GM23338 (cell line): ENCODE measurements around the gene IL1RAPL2. TPM values are rescaled to one million over a fixed set of nuclear protein-coding genes. Genes with fewer than 3 reads are reported as not detected.

Experiments used
- ATAC-seq: fragments of 200-7000 bp; cut with Tn5 transposase; 3 replicates; pipeline ENCODE4 v1.9.1; 2020
- DNase-seq: peaks from one replicate; pipeline ENCODE4 v3.0.0-alpha.2; 2015; ENCODE audit warnings: low spot score
- H2AFZ ChIP-seq: fragments of 200-600 bp; sonication (generic); 2 replicates; pipeline ENCODE4 v1.8.0; 2016; ENCODE audit warnings: antibody characterized with exemption, mild to moderate bottlenecking, moderate library complexity
- H3F3A ChIP-seq: fragments of 200-600 bp; sonication (generic); replicated peaks from 2 replicates; pipeline ENCODE4 v1.8.0; 2017; ENCODE audit warnings: antibody characterized with exemption, mixed run types, low read depth
- H3K27ac ChIP-seq: fragments of 200-600 bp; sonication (generic); 2 replicates; pipeline ENCODE4 v1.6.1; 2016; ENCODE audit warnings: low read depth
- H3K27me3 ChIP-seq: fragments of 200-600 bp; sonication (generic); 2 replicates; pipeline ENCODE4 v1.8.0; 2016; ENCODE audit warnings: mild to moderate bottlenecking, mixed run types, moderate library complexity; ENCODE audit not compliant: insufficient read depth
- H3K36me3 ChIP-seq: fragments of 200-600 bp; sonication (generic); 2 replicates; pipeline ENCODE4 v1.8.0; 2016; ENCODE audit warnings: mild to moderate bottlenecking; ENCODE audit not compliant: insufficient read depth
- H3K4me1 ChIP-seq: fragments of 200-600 bp; sonication (generic); 2 replicates; pipeline ENCODE4 v1.8.0; 2016; ENCODE audit warnings: mild to moderate bottlenecking, moderate library complexity; ENCODE audit not compliant: insufficient read depth
- H3K4me2 ChIP-seq: fragments of 200-600 bp; sonication (generic); 2 replicates; pipeline ENCODE4 v1.7.1; 2017; ENCODE audit warnings: mixed run types
- H3K4me3 ChIP-seq: fragments of 200-600 bp; sonication (generic); 2 replicates; pipeline ENCODE4 v1.6.1; 2016; ENCODE audit warnings: mixed run types
- H3K79me2 ChIP-seq: fragments of 200-600 bp; sonication (generic); replicated peaks from 2 replicates; pipeline ENCODE4 v1.8.0; 2017; ENCODE audit warnings: mild to moderate bottlenecking; ENCODE audit not compliant: insufficient read depth
- H3K9me2 ChIP-seq: fragments of 200-600 bp; sonication (generic); 2 replicates; pipeline ENCODE4 v1.8.0; 2017; ENCODE audit not compliant: insufficient read depth
- H4K20me1 ChIP-seq: fragments of 200-600 bp; sonication (generic); replicated peaks from 2 replicates; pipeline ENCODE4 v1.8.0; 2017; ENCODE audit warnings: mild to moderate bottlenecking; ENCODE audit not compliant: insufficient read depth
- H3K27ac Mint-ChIP-seq: 2 replicates; pipeline ENCODE4 v1.8.0; 2020; ENCODE audit warnings: inconsistent platforms, mild to moderate bottlenecking, moderate library complexity, mixed read lengths
- H3K27me3 Mint-ChIP-seq: 3 replicates; pipeline ENCODE4 v1.8.0; 2022; ENCODE audit warnings: low read depth, mild to moderate bottlenecking, moderate library complexity, mixed read lengths, inconsistent platforms; ENCODE audit not compliant: insufficient read depth, poor library complexity
- H3K36me3 Mint-ChIP-seq: 3 replicates; pipeline ENCODE4 v1.8.0; 2021; ENCODE audit warnings: low read depth, mild to moderate bottlenecking, inconsistent platforms, moderate library complexity, mixed read lengths
- H3K4me1 Mint-ChIP-seq: 3 replicates; pipeline ENCODE4 v1.8.0; 2020; ENCODE audit warnings: mild to moderate bottlenecking, inconsistent platforms, mixed read lengths
- H3K4me3 Mint-ChIP-seq: 3 replicates; pipeline ENCODE4 v1.8.0; 2021; ENCODE audit warnings: moderate library complexity, mild to moderate bottlenecking, inconsistent platforms, mixed read lengths
- H3K9me3 Mint-ChIP-seq: 3 replicates; pipeline ENCODE4 v1.8.0; 2020; ENCODE audit warnings: moderate library complexity, mild to moderate bottlenecking, inconsistent platforms, mixed read lengths
- CREB1 ChIP-seq: fragments of 250-450 bp; sonication (Bioruptor Pico); IDR thresholded peaks from 2 replicates; pipeline ENCODE4 v1.5.0; 2020; ENCODE audit warnings: low read depth, mild to moderate bottlenecking, moderate library complexity
- ETS1 ChIP-seq: IDR thresholded peaks from 2 replicates; pipeline ENCODE4 v1.6.1; 2016; ENCODE audit warnings: antibody characterized with exemption
- EZH2 ChIP-seq: fragments of 200-600 bp; sonication (generic); IDR thresholded peaks from one replicate; pipeline ENCODE4 v1.8.0; 2017; ENCODE audit warnings: antibody characterized with exemption, mild to moderate bottlenecking, low read depth; ENCODE audit not compliant: unreplicated experiment
- EZH2phosphoT487 ChIP-seq: fragments of 200-600 bp; sonication (generic); IDR thresholded peaks from one replicate; pipeline ENCODE4 v1.8.1; 2018; ENCODE audit warnings: antibody characterized with exemption; ENCODE audit not compliant: unreplicated experiment
- JUNB ChIP-seq: IDR thresholded peaks from one replicate; pipeline ENCODE4 v1.6.1; 2016; ENCODE audit warnings: antibody characterized with exemption; ENCODE audit not compliant: unreplicated experiment
- NANOG ChIP-seq: IDR thresholded peaks from 2 replicates; pipeline ENCODE4 v1.6.1; 2016; ENCODE audit warnings: antibody characterized with exemption, borderline replicate concordance
- POLR2AphosphoS5 ChIP-seq: IDR thresholded peaks from 2 replicates; pipeline ENCODE4 v1.6.1; 2016; ENCODE audit warnings: antibody characterized with exemption, low read depth
- REST ChIP-seq: IDR thresholded peaks from one replicate; pipeline ENCODE4 v1.6.1; 2018; ENCODE audit warnings: antibody characterized with exemption; ENCODE audit not compliant: unreplicated experiment
- STAT1 ChIP-seq: IDR thresholded peaks from one replicate; pipeline ENCODE4 v1.6.1; 2016; ENCODE audit warnings: antibody characterized with exemption; ENCODE audit not compliant: unreplicated experiment
- ZNF114 ChIP-seq: fragments of 250-450 bp; sonication (Bioruptor Pico); IDR thresholded peaks from 2 replicates; pipeline ENCODE4 v1.5.0; 2020; ENCODE audit warnings: mild to moderate bottlenecking, moderate library complexity
- ZNF331 ChIP-seq: fragments of 250-450 bp; sonication (Bioruptor Pico); IDR thresholded peaks from 2 replicates; pipeline ENCODE4 v1.5.0; 2020; ENCODE audit warnings: low read depth, mild to moderate bottlenecking, moderate library complexity
- ZNF462 ChIP-seq: fragments of 250-450 bp; sonication (Bioruptor Pico); IDR thresholded peaks from 2 replicates; pipeline ENCODE4 v1.5.0; 2020; ENCODE audit warnings: mild to moderate bottlenecking, moderate library complexity
- polyA plus RNA-seq: library from polyadenylated mRNA; unstranded; fragments of >200 nt; fragmentation: Nextera tagmentation; extraction: Ambion mirVana; gene quantifications from 2 replicates; pipeline ENCODE4 v1.2.1, GENCODE V29; 2016
- total RNA-seq: library from RNA; depleted of rRNA; stranded (reverse); fragments of >200 nt; shearing (Covaris generic); gene quantifications from 2 replicates; pipeline ENCODE4 v1.2.3, GENCODE V29; 2014

The IL1RAPL2 gene
- total and polyA plus RNA-seq, 2 experiments from 2014 or later = 0.80 to 0.94 TPM

GRCh38 chrX:105752338-105752956, 1186.4 kb downstream of the IL1RAPL2 start:
- H3K79me2 ChIP-seq = no peaks in the 10 kb centered on the region
- no peaks in the 10 kb centered on the region for H4K20me1 ChIP-seq
- H3K27me3 Mint-ChIP-seq = no peaks in the 10 kb centered on the region
- TF ChIP-seq POLR2AphosphoS5 (no peak), EZH2phosphoT487 (no peak), ZNF114 (no peak), REST (no peak), ZNF462 (CRISPR knock-in tag) (no peak), CREB1 (no peak), ZNF331 (no peak), STAT1 (no peak), ETS1 (no peak), JUNB (no peak), NANOG (no peak), EZH2 (no peak)
- no peaks in the 10 kb centered on the region for H3K9me3 Mint-ChIP-seq
- peak overlapping the region; percentile 14; the same call in 1 of the 2 replicates for H3K27ac ChIP-seq
- no peak overlapping the region for H3K4me3 ChIP-seq
- H3K4me1 ChIP-seq = no peaks in the 10 kb centered on the region
- H3K27ac Mint-ChIP-seq = peak overlapping the region; percentile 67
- no peaks in the 10 kb centered on the region for H3K9me2 ChIP-seq
- no peaks in the 10 kb centered on the region for H3K36me3 Mint-ChIP-seq
- H3K27me3 ChIP-seq = no peaks in the 10 kb centered on the region
- no peak overlapping the region for H3K4me2 ChIP-seq
- no peaks in the 10 kb centered on the region; the same call in 2 of the 3 replicates for H3K4me1 Mint-ChIP-seq
- DNase-seq (peak; percentile 20), ATAC-seq (peak; percentile 61)
- H3K36me3 ChIP-seq = no peaks in the 10 kb centered on the region
- H2AFZ ChIP-seq = no peak overlapping the region
- H3K4me3 Mint-ChIP-seq = no peak overlapping the region
- no peaks in the 10 kb centered on the region for H3F3A ChIP-seq
